ENCODE results near the gene KIF26A. TPM values are rescaled to one million over a fixed set of nuclear protein-coding genes. Genes with fewer than 3 reads are reported as not detected.

KIF26A gene
- total RNA-seq, 1 donor from 2014 or later = 8.1 TPM

- DNase-seq = no peak
These were observed 20.7 kb downstream of the KIF26A start for GRCh38 chr14:104158827-104159798.

DNA sequence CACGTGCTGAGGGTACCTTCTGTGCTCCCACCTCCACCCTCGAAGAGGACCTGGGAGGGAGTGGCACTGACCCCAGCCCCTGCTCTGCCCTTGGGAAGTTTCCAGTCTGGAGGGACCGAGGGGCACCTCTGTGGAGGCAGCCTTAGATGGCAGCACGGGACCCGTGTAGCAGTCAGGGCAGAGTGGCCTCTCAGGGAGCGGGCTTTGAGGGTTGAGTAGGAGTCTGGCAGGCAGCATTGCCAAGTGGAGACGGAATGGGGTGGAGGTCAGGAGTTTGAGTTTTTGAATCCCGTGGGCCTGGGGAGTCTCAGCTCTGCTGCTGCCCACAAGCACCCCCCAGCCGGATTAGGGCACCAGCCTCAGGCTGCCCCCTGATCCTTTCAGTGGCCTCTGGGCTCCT is 21.6 kb downstream of the KIF26A start:
- DNase-seq = no peak

- DNase-seq = no peak
These were observed 23.4 kb downstream of the KIF26A start for GRCh38 chr14:104161602-104162367.

DNA sequence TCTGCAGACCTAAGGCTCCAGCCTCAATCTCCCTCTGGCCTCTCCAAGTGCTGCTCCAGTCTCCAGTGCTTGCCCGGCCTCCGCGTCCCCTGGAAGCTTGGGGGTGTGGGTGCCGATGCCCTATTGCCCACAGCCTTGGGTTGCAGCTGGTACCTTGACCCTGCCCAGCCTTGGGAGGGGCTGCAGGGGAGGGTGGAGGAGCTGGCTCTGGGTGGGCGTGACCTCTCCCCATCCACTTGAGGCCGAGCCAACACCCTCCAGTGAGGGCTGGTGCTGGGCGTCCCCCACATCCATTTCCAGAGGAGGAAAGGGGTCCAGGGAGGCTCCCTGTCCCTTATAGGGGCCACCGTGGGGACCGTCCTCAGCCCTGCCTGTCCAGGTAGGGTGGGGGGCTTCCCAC is 24.1 kb downstream of the KIF26A start:
- DNase-seq = no peak

GRCh38 chr14:104163541-104163940 is 25.2 kb downstream of the KIF26A start:
- DNase-seq = no peak

- no peak for DNase-seq
These were observed 25.7 kb downstream of the KIF26A start for GRCh38 chr14:104164041-104164440.

- DNase-seq = no peak
These were observed 26.1 kb downstream of the KIF26A start for GRCh38 chr14:104164512-104164911.

GRCh38 chr14:104166698-104167097 is 28.3 kb downstream of the KIF26A start:
- DNase-seq = no peak

DNA sequence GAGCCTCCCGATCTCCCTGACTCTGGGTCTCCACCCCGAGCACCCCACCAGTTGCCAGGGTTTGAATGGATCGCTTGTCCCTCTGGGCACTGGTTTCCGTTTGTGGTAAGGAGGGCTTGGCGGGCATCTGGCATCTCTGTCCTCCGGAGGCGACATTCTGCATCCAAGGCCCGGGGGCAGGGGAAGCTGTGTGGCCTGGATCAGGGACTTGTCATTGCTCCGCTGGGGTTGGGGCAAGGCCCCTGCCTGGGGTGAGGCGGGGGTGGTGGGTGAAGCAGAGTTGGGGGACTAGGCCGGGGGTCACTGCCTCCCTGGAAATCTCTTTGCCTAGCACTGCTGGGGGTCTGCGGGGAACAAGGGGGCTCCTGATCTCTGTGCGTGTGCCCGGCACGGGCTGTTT is 30.2 kb downstream of the KIF26A start:
- DNase-seq = no peak

DNA sequence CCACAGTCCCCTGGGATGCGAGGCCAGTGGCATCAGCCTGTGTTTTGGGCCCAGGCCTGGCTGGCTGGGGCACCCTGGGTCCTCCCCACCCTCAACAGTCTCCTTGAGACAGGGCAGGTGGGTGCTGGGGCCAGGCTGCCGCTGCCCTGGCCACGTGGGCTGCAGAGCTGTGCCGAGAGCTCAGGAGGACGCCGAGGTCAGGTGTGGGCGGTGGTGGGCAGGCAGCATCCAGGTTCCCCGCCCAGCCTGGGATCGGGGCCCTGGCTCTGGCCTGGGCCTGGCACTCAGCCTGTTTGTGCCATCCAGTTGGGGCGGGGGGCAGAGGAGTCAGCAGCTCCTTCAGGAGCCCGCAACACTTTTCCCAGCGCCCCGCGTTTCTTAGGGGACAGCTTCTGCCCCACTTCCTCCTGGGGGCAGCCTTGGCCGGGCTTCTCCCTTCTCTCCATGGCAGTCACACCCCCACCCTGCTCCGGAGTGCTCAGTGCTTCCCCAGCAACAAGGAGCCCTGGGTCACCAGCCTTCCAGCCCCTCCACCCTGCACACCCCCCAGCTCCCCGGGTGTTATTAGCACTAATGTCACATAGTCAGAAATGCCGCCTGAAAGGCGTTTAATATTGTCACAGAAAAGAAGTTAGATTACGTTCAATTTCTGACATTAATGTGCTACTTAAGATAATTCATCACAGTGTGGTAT is 30.8 kb downstream of the KIF26A start:
- DNase-seq = no peak

DNA sequence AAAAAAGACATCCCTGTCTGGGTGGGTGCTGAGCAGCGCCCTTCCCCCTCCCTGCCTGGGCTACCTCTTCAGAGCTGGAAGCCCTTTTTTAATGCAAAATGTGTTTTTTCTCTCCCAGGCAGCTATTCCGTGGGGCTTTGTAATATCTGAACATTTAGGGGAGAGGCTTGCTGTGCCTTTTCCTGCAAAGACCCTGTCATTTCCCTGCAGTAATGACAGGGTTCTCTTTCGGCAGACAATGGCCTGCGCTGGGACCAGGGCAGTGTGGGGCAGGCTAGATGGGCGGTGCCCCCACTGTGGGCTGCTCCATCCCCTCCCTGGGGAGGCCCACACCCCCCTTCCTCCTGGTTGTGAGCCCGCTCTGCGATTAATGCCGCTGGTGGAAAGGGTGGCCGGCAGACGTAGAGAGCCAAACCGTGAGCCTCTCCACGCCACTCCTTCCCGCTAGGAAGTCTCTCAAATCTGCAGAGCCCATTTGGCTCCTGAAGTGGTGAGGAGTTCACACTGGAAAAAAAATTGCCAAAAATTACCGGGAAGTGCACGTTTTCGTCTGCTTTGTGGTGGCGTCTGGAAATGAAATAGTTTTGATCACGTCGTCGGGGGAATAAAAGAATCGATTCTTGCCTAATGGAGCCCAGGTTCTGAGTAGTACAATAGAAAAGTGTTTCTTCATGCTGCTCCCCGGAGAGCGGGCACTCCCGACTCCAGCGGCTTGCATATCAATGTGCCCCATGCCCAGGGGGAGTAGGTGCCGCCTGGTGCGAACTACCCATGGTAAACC is 31.5 kb downstream of the KIF26A start:
- DNase-seq = no peak

GRCh38 chr14:104171029-104171697 is 32.8 kb downstream of the KIF26A start:
- DNase-seq = no peak

- DNase-seq = no peak
These were observed 33.5 kb downstream of the KIF26A start for GRCh38 chr14:104171895-104172294.

GRCh38 chr14:104172349-104172748 is 34.0 kb downstream of the KIF26A start:
- DNase-seq = no peak

GRCh38 chr14:104172880-104173279 is 34.5 kb downstream of the KIF26A start:
- DNase-seq = no peak

GRCh38 chr14:104174051-104174450 is 35.7 kb downstream of the KIF26A start:
- no peak for DNase-seq

GRCh38 chr14:104175041-104175440 is 36.7 kb downstream of the KIF26A start:
- DNase-seq = no peak

DNA sequence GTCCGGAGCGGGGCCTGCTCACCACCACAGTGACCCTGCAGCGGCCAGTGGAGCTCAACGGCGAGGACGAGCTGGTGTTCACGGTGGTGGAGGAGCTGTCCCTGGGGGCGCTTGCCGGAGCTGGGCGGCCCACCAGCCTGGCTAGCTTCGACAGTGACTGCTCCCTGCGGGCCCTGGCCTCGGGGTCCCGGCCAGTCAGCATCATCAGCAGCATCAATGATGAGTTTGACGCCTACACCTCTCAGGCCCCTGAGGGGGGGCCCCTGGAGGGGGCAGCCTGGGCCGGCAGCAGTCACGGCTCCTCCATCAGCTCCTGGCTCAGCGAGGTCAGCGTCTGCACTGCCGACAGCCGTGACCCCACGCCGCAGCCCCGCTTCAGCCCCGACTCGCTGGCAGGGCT is 37.4 kb downstream of the KIF26A start:
- no peak for DNase-seq

DNA sequence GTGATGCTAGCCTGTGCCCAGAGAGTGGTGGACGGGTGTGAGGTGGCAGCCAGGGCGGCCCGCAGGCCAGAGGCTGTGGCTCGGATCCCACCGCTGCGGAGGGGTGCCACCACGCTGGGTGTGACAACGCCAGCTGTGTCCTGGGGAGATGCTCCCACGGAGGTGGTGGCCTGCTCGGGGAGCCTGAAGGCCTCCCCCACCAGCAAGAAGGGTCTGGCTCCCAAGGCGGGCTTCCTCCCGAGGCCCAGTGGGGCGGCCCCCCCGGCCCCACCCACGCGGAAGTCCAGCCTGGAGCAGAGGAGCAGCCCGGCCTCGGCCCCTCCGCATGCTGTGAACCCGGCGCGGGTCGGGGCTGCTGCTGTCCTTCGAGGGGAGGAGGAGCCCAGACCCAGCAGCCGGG is 38.2 kb downstream of the KIF26A start:
- no peak for DNase-seq

DNA sequence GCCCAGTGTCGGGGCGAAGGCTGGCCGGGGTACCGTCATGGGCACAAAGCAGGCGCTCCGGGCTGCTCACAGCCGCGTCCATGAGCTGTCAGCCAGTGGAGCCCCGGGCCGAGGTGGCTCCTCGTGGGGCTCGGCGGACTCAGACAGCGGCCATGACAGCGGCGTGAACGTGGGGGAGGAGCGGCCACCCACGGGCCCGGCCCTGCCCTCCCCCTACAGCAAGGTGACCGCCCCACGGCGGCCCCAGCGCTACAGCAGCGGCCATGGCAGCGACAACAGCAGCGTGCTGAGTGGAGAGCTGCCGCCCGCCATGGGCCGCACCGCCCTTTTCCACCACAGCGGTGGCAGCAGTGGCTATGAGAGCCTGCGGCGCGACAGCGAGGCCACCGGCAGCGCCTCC is 39.0 kb downstream of the KIF26A start:
- DNase-seq = no peak

- no peak for DNase-seq
These were observed 39.9 kb downstream of the KIF26A start for GRCh38 chr14:104178279-104178678.
